Tibial artery (tissue), 4 donors: Measurements from ENCODE around the gene FNDC11.
A peak's percentile ranks its signal among the peaks of the same experiment; 100 is the strongest.

ENCODE experiments used
- DNase-seq, 2 donors: peaks; one replicate each; pipeline ENCODE4 v3.0.0-alpha.2; 2019
- H3K27ac ChIP-seq, 2 donors: fragments of 200-600 bp; sonication (generic) in 1 of 2; 1 replicate in 1 of 2; 2 replicates in 1 of 2; pipeline ENCODE4 v1.5.1; 2018 to 2019; ENCODE audit warnings: mild to moderate bottlenecking in 1 of 2
- H3K27me3 ChIP-seq, 2 donors: fragments of 200-600 bp; sonication (generic) in 1 of 2; one replicate each; pipeline versions ENCODE4 v1.5.1 to v1.6.0; 2016 to 2019
- H3K36me3 ChIP-seq, 3 donors: fragments of 200-600 bp; sonication (generic) in 2 of 3; one replicate each; pipeline ENCODE4 v1.5.1; 2016 to 2019; ENCODE audit warnings: mild to moderate bottlenecking in 2 of 3
- H3K4me1 ChIP-seq, 4 donors: fragments of 200-600 bp; sonication (generic) in 2 of 4; 1 replicate in 3 of 4; 2 replicates in 1 of 4; pipeline ENCODE4 v1.5.1; 2016 to 2019
- H3K4me3 ChIP-seq, 2 donors: fragments of 200-600 bp; sonication (generic) in 1 of 2; 1 replicate in 1 of 2; 2 replicates in 1 of 2; pipeline ENCODE4 v1.5.1; 2018 to 2019; ENCODE audit warnings: mild to moderate bottlenecking in 2 of 2
- H3K9me3 ChIP-seq, 3 donors: fragments of 200-600 bp; sonication (generic) in 1 of 3; one replicate each; pipeline ENCODE4 v1.5.1; 2016 to 2019
- CTCF ChIP-seq, 2 experiments: fragments of 200-600 bp in 1 of 2; fragments of 450-650 bp in 1 of 2; IDR thresholded peaks; one replicate each; pipeline ENCODE4 v1.5.1; 2017 to 2019; ENCODE audit warnings: antibody characterized with exemption in 2 of 2, mild to moderate bottlenecking in 1 of 2, moderate library complexity in 1 of 2
- intact Hi-C: fragments of 100-400 bp; cut with DNase I; formaldehyde crosslinking; loops from one replicate; pipeline ENCODE4 v1.15.0; 2023; ENCODE audit warnings: low total_unique reads

FNDC11 gene

GRCh38 chr20:63553933-63554290 lies at the start of gene FNDC11:
Gene FNDC11 (plus strand): TSS chr20:63554159. CDS start chr20:63555664, 1,505 bp downstream.
- no peak for TF ChIP-seq CTCF (IDR thresholded peaks at IDR 0.05)
- no peak for DNase-seq
- H3K36me3 ChIP-seq: peaks cover 0 to 9% (median 8%) of the 10 kb centered on the region in 3 donors
- H3K27ac ChIP-seq: no peak within 1 kb of the TSS
- no peaks in the 10 kb centered on the region for H3K9me3 ChIP-seq
- peaks cover 0 to 46% of the 10 kb centered on the region in 2 donors for H3K27me3 ChIP-seq
- peaks cover 0 to 14% (median 9%) of the 10 kb centered on the region in 4 donors for H3K4me1 ChIP-seq
- peak within 1 kb of the TSS; percentile 40 to 49 for H3K4me3 ChIP-seq
- intact Hi-C loops: no loop called here

GRCh38 chr20:63504642-63505041 lies 49.3 kb upstream of the FNDC11 start:
- H3K27me3 ChIP-seq: peaks cover 0 to 57% of the 10 kb centered on the region in 2 donors
- DNase-seq: no peak
- TF ChIP-seq CTCF (IDR thresholded peaks at IDR 0.05): no peak

DNA sequence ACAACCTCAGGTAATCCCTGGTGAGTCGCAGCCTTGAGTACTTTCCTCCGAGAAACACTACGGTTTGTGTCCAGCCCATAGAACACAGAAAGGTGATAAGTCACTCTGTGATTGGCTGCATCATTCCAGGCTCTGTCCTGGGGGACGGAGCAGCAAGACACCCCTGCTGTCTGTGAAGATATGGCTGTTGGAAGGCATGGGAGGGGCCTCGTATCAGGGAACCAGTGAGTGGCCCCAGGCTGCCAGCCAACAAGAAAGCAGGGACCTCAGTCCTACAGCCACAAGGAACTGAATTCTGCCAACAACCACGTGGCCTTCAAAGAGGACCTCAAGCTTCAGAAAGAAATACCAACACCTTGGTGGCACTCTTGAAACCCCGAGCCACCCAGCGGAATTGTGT lies 48.7 kb upstream of the FNDC11 start:
- no peak overlapping the region for H3K27ac ChIP-seq
- no peaks in the 10 kb centered on the region for H3K36me3 ChIP-seq
- no peak overlapping the region for H3K4me3 ChIP-seq
- peaks cover 0 to 18% (median 17%) of the 10 kb centered on the region in 3 donors for H3K9me3 ChIP-seq
- DNase-seq: no peak
- intact Hi-C loops: no loop called here
- TF ChIP-seq CTCF (IDR thresholded peaks at IDR 0.05): no peak
- peaks cover 0 to 54% of the 10 kb centered on the region in 2 donors for H3K27me3 ChIP-seq
- H3K4me1 ChIP-seq: no peaks in the 10 kb centered on the region

More at GRCh38 chr20:63504642-63505041, 49.3 kb upstream of the FNDC11 start:
- peaks cover 0 to under 1% (median 0%) of the 10 kb centered on the region in 4 donors for H3K4me1 ChIP-seq
- H3K36me3 ChIP-seq: no peaks in the 10 kb centered on the region
- H3K27ac ChIP-seq: no peak overlapping the region
- no peak overlapping the region for H3K4me3 ChIP-seq
- intact Hi-C loops: no loop called here
- H3K9me3 ChIP-seq: peaks cover 0 to 18% (median 17%) of the 10 kb centered on the region in 3 donors

DNA sequence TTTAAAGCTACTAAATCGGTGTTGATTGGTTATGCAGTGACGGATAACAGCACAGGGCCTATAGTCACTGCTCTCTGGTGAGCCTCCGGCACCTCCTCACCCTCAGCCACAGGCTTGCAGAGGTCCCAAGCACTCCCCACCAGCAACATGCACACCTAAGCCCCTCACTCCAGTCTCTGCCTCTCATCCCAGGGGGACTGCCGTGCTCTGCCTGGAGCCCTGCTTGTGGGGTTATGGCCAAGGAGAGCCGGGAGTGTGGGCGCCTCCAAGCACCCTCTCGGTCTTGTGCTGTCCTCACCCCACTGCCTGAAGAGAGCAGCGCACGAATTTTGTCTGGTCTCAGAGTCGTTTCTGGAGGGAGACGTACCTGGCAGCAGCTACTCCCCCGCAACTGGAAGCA lies 48.2 kb upstream of the FNDC11 start:
- Histone ChIP-seq H3K36me3 (no peaks in the 10 kb centered on the region), H3K27ac (no peak overlapping the region), H3K4me1 (no peaks in the 10 kb centered on the region), H3K4me3 (no peak overlapping the region), H3K27me3 (peaks cover 0 to 53% of the 10 kb centered on the region in 2 donors), H3K9me3 (peaks cover 0 to 18% (median 17%) of the 10 kb centered on the region in 3 donors)
- intact Hi-C loops: no loop called here
- no peak for TF ChIP-seq CTCF (IDR thresholded peaks at IDR 0.05)
- DNase-seq: no peak

GRCh38 chr20:63507083-63507743 lies 46.7 kb upstream of the FNDC11 start:
- Histone ChIP-seq H3K9me3 (peaks cover 0 to 18% (median 17%) of the 10 kb centered on the region in 3 donors), H3K27ac (no peak overlapping the region), H3K36me3 (no peaks in the 10 kb centered on the region), H3K4me3 (no peak overlapping the region), H3K27me3 (peaks cover 0 to 54% of the 10 kb centered on the region in 2 donors), H3K4me1 (no peaks in the 10 kb centered on the region)
- intact Hi-C loops: no loop called here
- DNase-seq: no peak
- no peak for TF ChIP-seq CTCF (IDR thresholded peaks at IDR 0.05)
